Mesodermal cell (in vitro differentiated cells): ENCODE measurements around the gene CLDN18. TPM values are rescaled to one million over a fixed set of nuclear protein-coding genes. Genes with fewer than 3 reads are reported as not detected.

Experiments
- H3K27ac ChIP-seq: 2 replicates; pipeline ENCODE4 v1.7.0; 2013; ENCODE audit warnings: mild to moderate bottlenecking, low read depth, low read length, moderate library complexity; ENCODE audit not compliant: severe bottlenecking
- H3K36me3 ChIP-seq: 2 replicates; pipeline ENCODE4 v1.7.1; 2013; ENCODE audit warnings: mild to moderate bottlenecking, low read length, moderate library complexity; ENCODE audit not compliant: control insufficient read depth, insufficient read depth
- H3K4me1 ChIP-seq: one replicate; pipeline ENCODE4 v1.7.1; 2013; ENCODE audit warnings: mild to moderate bottlenecking, low read length; ENCODE audit not compliant: insufficient read depth, control insufficient read depth, poor library complexity, severe bottlenecking
- H3K4me3 ChIP-seq: 2 replicates; pipeline ENCODE4 v1.7.0; 2013; ENCODE audit warnings: low read length, control low read depth, mild to moderate bottlenecking; ENCODE audit not compliant: insufficient read depth, poor library complexity, severe bottlenecking; ENCODE audit errors: extremely low read depth
- H3K9me3 ChIP-seq: 2 replicates; pipeline ENCODE4 v1.7.1; 2013; ENCODE audit warnings: mild to moderate bottlenecking, low read length, moderate library complexity; ENCODE audit not compliant: control insufficient read depth
- WGBS, 2 experiments: methylation state at CpG; one replicate each; pipeline ENCODE4 v1.1.5; 2013; ENCODE audit warnings: missing lambda C conversion rate in 2 of 2; ENCODE audit not compliant: insufficient coverage in 2 of 2; 5-methylcytosine and 5-hydroxymethylcytosine counted together
- polyA plus RNA-seq, 2 experiments: library from polyadenylated mRNA; stranded (reverse); fragments of 50-300 nt; gene quantifications; one replicate each; pipeline ENCODE4 v1.2.3, GENCODE V29; 2013

The CLDN18 gene
- polyA plus RNA-seq (2013, experiment 1 of 2) = not detected
- not detected for polyA plus RNA-seq (2013, experiment 2 of 2)

DNA sequence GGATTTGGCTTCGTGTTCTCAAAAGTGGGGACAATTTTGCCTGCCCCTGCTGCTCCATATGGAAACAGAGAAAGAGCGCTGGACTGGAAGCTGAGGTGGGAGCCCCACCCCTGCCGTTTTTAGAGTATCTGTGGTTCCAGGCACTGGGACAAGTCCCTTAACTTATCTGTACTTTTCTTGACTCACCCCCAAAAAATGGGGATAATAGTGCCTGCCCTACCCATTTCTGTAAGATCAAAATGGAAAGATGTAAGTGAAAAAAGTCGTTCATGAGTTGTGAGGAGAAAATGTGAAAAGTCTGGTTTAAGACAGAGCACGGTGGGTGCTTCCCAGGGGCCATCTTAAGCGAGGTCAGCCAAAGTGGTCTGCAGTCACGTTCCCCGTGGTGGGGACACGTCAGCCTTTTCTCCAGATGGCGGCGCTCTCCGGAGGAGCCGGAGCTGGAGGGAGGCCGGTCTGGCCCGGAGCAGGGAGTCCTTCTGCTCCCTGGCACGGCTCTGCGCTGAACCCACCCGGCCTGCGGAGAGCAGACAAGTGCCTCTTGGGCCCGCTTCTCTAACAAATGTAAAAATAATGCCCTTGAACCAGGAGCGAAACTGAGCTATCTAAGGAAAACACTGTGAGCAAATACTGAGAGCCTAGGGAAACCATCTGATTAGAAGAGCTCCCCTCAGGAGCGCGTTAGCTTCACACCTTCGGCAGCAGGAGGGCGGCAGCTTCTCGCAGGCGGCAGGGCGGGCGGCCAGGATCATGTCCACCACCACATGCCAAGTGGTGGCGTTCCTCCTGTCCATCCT, at the start of gene CLDN18:
CLDN18 (plus strand) TSS at position 690 of the 797 bp plus-strand sequence; CDS start at position 751, 61 bp downstream.
- peaks cover 13% of the 10 kb centered on the region for H3K4me1 ChIP-seq
- H3K9me3 ChIP-seq = no peaks in the 10 kb centered on the region
- WGBS, 2 experiments = 89 to 92% methylated on average over 23 to 29 of the region's 30 CpGs
- H3K36me3 ChIP-seq = peaks cover 3% of the 10 kb centered on the region
- no peak within 1 kb of the TSS for H3K4me3 ChIP-seq
- no peak within 1 kb of the TSS for H3K27ac ChIP-seq

DNA sequence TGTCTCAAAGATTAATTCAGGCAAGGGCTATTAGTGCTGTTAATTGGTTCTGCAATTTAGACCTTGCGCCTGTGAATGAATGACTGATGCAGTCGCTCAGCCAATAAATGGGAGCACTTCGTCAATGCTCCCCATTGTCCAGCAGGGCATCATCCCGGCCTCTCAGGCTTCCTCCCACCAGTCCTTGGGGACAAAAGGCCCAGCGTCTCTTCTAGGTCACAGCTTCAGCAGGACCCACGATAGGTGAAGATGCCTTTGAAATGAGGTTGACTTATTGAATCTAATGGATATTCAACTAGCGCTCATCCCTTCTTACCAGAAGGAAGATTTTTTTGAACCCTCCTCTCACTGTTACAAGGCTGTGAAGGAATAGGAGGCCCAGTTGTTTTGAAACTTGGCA, 47.7 kb upstream of the CLDN18 start:
- H3K4me3 ChIP-seq = no peak overlapping the region
- H3K9me3 ChIP-seq = no peaks in the 10 kb centered on the region
- H3K36me3 ChIP-seq = no peaks in the 10 kb centered on the region
- no peak overlapping the region for H3K27ac ChIP-seq
- H3K4me1 ChIP-seq = no peaks in the 10 kb centered on the region
- WGBS, 2 experiments = 88 to 98% methylated on average over 5 of the region's 7 CpGs

DNA sequence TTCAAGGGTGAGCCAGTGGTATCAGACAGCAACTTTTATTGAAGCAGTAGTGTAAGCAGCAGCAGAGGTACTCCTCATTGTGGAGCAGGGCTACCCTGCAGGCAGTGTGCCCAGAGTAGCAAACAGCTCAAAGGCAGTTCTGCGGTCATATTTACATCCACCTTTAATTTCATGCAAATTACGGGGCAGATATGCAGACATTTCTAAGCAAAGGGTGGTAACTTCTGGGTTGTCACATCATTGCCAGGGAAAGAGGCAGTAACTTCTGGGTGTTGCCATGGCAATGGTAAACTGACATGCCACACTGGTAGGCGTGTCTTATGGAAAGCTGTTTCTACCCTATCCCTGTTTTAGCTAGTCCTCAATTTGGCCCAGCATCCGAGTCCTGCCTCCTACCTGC, 46.5 kb upstream of the CLDN18 start:
- H3K36me3 ChIP-seq = no peaks in the 10 kb centered on the region
- no peaks in the 10 kb centered on the region for H3K4me1 ChIP-seq
- H3K9me3 ChIP-seq = no peaks in the 10 kb centered on the region
- no peak overlapping the region for H3K27ac ChIP-seq
- 96 to 100% methylated on average over 3 of the region's 4 CpGs for WGBS, 2 experiments
- no peak overlapping the region for H3K4me3 ChIP-seq

DNA sequence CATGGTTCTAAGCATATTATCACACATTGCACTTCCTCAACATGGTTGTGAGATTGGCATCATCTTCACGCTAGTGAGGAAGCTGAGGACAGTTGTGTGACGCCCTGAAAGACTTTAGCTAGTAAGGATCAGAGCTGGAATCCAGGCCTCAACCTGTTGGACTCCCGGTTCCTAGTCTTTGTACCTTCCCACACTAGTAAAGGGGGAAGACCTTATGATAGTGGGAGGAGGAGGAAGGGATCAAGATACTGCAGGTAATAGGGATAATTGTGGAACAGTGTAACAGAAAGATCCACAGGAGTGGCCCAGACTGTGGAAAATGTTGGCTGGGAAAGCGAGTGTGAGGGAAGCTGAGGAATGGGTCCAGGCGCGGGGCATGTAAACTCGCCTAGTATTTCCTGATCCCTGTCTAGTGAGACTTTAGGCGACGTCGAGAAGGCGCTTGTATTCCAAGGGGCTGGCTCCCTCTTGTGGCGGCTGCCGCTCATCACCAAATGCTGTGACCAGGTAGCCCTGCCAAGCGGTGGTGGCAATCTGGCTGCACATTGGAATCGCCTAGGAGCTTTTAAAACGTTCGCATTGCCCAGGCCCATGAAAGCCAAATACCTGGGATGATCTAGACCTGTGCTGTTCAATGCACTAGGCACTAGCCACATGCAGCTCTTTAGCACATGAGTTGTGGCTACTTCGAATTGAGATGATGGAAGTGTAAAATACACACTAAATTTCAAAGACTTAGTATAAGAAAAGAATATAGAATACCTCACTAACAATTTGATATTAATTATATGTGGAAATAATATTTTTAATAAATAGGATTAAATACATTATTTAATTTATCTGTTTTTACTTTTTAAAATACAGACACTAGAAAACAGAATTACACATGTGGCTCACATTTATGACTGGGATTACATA, 38.8 kb upstream of the CLDN18 start:
- WGBS, 2 experiments = 8 to 17% methylated on average over 8 to 16 of the region's 18 CpGs

DNA sequence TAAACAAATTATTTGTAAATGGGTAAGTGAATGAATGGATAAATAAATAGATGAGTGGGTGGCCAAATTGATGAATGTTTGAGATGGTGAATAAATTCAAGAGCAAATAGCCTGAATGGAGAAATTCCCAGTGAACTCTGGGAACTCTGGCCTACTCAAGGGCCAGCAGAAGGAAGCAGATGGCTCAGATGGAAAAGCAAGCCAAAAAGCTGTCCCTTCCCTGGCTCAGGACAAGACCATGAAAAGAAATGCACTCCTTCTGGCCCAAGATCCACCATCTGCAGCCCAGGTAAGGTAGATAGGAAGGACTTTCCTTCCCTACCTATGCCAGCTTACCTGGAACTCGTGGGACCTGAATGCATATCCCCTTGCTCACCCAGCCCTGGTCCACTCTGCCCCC, 37.6 kb upstream of the CLDN18 start:
- Histone ChIP-seq H3K4me1 (no peaks in the 10 kb centered on the region), H3K27ac (no peak overlapping the region), H3K9me3 (no peaks in the 10 kb centered on the region), H3K4me3 (no peak overlapping the region), H3K36me3 (no peaks in the 10 kb centered on the region)
- WGBS, 2 experiments = 86% methylated on average over 1 of the region's 1 CpG; no CpG with 5 or more reads in 1 of the 2 experiments

More for the DNA sequence above, 38.8 kb upstream of the CLDN18 start:
- H3K9me3 ChIP-seq = no peaks in the 10 kb centered on the region
- H3K27ac ChIP-seq = no peak overlapping the region
- H3K4me3 ChIP-seq = no peak overlapping the region
- H3K4me1 ChIP-seq = no peaks in the 10 kb centered on the region
- H3K36me3 ChIP-seq = no peaks in the 10 kb centered on the region

DNA sequence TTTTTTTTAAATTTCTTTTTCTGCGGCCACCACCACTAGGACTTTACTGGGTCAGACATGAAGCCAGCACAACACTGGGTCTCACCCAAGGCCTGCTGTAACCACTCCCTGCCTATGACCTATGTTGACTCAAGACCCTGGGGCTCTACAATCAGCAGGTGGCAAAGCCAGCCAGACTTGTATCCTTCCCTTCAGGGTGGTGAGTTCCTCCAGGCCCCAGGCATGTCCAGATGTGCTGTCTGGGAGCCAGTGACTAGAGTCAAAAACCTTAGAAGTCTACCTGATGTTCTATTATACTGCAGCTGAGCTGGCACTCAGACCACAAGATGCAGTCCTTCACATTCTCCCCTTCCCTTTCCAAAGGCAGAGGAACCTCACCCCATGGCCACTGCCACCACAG, 31.6 kb upstream of the CLDN18 start:
- H3K36me3 ChIP-seq = no peaks in the 10 kb centered on the region
- H3K4me1 ChIP-seq = no peaks in the 10 kb centered on the region
- no peak overlapping the region for H3K4me3 ChIP-seq
- no peak overlapping the region for H3K27ac ChIP-seq
- WGBS, 2 experiments = 100% methylated on average over 1 of the region's 1 CpG; no CpG with 5 or more reads in 1 of the 2 experiments
- no peaks in the 10 kb centered on the region for H3K9me3 ChIP-seq

DNA sequence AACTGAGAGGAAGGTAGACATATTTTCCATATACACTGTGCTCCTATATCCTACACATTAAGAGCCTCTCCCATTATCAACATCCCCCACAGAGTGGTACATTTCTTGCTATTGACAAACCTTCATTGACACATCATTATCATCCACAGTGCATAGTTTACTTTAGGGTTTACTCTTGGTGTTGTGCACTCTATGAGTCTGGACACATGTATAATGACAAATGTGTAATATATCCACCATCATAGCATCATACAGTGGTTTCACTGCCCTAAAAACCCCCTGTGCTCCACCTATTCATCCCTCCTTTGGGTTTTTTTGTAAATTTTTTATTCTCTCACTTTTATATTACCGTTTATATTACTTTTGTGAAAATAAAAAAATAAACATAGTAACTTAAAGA, 22.2 kb upstream of the CLDN18 start:
- Histone ChIP-seq H3K36me3 (no peaks in the 10 kb centered on the region), H3K4me1 (no peaks in the 10 kb centered on the region), H3K4me3 (no peak overlapping the region), H3K9me3 (no peaks in the 10 kb centered on the region), H3K27ac (no peak overlapping the region)
- WGBS, 2 experiments = no CpG with 5 or more reads among the region's 1 CpG

DNA sequence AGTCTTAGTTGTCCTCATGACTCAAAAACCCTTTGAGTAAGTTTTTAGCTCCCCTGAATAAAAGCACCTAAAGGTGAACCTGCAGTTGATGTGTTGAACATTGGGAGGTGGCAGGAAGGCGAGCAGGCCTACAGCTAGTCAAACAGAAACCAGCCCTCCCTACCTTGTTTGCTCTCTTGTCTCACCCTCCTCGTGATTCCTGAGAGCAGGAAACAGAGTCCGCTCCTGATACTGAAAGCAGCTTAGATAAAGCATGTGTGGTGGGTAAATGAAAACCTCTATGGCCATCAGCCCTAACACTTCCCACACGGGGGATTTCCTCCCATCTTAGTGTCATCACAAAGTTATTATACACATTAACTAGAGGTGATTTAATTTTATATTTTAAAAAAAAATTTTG, 21.8 kb upstream of the CLDN18 start:
- no peak overlapping the region for H3K4me3 ChIP-seq
- H3K36me3 ChIP-seq = no peaks in the 10 kb centered on the region
- 100% methylated on average over 1 of the region's 4 CpGs; no CpG with 5 or more reads in 1 of the 2 experiments for WGBS, 2 experiments
- no peak overlapping the region for H3K27ac ChIP-seq
- H3K4me1 ChIP-seq = no peaks in the 10 kb centered on the region
- no peaks in the 10 kb centered on the region for H3K9me3 ChIP-seq

DNA sequence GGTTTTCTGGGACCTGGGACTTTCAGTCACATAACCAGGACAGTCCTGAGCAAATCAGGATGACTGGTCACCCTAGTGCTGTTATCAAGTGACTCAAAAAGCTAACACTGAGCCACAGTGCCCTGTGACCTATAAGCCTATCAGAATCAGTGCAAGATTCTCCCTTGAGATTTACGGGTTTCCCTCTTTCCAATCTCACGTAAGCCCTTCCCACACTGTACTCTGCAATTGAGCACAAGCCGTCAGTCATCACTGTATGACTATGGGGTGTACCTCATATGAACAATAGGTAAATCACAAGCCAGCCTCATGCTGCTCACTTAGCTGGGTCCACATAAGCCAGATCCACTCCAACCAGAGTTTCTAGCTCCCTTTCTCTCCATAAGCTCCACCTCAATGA, 21.0 kb upstream of the CLDN18 start:
- no peaks in the 10 kb centered on the region for H3K4me1 ChIP-seq
- no peak overlapping the region for H3K27ac ChIP-seq
- peaks cover 5% of the 10 kb centered on the region for H3K9me3 ChIP-seq
- no peak overlapping the region for H3K4me3 ChIP-seq
- WGBS, 2 experiments = 60 to 92% methylated on average over 1 to 2 of the region's 3 CpGs
- H3K36me3 ChIP-seq = no peaks in the 10 kb centered on the region

DNA sequence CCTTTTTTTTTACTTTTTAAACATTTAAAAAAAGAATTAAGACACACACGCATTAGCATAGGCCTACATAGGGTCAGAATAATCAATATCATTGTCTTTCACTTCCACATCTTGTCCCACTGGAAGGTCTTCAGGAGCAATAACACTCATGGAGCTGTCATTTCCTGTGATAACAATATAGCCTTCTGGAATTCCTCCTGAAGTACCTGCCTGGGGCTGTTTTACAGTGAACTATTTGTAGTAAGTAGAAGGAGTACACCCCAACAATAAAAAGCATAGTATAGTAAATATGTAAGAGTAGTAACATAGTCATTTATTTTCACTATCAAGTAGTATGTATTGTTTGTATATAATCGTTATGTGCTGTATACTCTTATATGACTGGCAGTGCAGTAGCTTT, 19.5 kb upstream of the CLDN18 start:
- Histone ChIP-seq H3K9me3 (peaks cover 8% of the 10 kb centered on the region), H3K4me3 (no peak overlapping the region), H3K36me3 (no peaks in the 10 kb centered on the region), H3K4me1 (no peaks in the 10 kb centered on the region), H3K27ac (no peak overlapping the region)
- WGBS, 2 experiments = 80 to 83% methylated on average over 1 of the region's 2 CpGs
